IPS-NIHi11 (cell line): Measurements from ENCODE around the gene ITGAD.

Source experiments
- DNase-seq: peaks from one replicate; pipeline ENCODE4 v3.0.0; 2012; ENCODE audit warnings: mixed read lengths, low spot score

ITGAD gene

GRCh38 chr16:31475946-31476302, 82.8 kb downstream of the ITGAD start:
- DNase-seq = no peak
